ENCODE measurements around the gene SPAG16.

SPAG16 gene

DNA sequence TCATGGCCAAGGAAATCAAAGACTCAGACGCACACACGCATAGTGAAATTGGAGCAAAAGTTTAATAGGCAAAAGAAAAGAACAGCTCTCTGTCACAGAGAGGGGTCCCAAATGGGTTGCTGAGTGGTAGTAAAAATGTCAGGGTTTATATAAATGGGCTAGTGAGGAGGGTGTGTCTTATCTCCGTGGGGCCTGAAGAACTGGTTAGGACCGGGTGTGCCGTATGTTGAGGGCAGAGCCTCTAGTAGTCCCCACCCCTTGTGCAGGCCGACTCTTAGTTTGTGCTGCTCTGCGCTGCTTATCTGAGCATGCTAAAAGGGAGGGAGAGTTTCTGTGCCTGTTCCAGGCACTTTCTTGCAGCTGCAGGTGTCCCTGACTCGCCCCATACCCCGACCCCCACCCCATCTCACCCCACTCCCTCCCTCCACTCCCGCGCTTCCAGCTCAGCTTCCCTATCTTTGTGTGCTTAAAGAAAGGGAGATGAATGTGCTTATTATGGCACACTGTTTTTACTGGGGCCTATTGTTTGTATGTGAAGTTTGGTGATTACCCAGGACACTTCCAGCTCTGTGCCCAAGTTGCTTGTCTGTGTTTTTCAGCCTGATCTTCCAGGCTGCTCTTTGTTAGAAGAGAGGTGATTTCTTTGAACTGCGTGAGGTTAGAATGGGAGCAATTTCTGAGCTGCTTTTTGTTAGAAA is 167.4 kb downstream of the SPAG16 start:
- DNase-seq = no peak
- Mint-ChIP-seq H3K4me1 (ENCODE audit: low read depth in 2 of 2) (no peaks in the 10 kb centered on the region), H3K9me3 (peaks cover 0 to 10% of the 10 kb centered on the region in 2 donors), H3K27ac (no peak overlapping the region), H3K36me3 (ENCODE audit: insufficient read depth) (peaks cover 3% of the 10 kb centered on the region), H3K27me3 (no peaks in the 10 kb centered on the region), H3K4me3 (no peak overlapping the region)
- ATAC-seq (replicated peaks) = no peak

DNA sequence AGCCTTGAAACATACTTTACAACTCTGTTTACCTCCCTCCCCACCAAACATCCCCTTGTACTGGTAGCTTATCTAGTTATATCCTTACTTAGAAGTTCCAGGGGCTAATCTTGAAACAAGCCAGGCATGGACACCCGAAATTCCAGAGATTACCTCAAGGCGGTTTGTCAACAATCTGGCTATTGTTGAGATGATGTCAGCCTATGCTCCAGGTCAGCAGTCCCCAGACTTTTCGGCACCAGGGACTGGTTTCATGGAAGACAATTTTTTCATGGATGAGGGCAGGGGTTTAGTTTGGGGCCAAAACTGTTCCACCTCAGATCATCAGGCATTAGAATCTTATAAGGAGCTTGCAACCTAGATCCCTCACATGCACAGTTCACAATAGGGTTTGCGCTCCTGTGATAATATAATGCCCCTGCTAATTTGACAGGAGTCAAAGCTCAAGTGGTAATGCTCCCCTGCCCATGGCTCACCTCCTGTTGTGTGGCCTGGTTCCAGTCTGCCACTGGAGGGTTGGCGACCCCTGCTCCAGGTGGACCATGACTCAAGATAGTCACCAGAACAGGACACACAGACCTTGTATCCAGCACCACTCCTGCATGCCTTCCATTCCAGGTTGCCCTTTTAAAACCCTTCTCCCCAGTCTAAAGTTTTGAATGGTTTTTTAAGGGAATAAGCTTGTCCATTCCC is 171.2 kb downstream of the SPAG16 start:
- H3K4me1 Mint-ChIP-seq (ENCODE audit: low read depth in 2 of 2) = no peaks in the 10 kb centered on the region
- ATAC-seq (replicated peaks) = no peak

DNA sequence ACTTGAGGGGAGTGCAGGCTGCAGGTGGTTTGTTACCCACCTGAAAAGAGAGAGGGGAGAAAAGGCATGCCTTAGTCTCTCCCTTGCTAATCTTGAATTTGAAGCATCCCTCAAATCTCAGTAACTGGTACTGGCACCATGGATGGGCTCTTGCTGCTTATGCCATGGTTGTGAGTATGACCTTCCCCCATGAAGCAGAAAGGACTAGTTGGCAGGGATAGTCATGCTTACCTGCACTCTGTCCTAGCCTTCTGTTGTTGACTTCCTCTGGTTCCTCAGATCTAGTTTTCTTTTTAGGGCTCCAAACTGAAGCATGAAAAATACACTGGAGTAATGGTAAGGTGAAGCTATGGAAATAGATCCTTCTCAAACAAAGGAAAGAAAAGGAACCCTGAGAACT is 191.2 kb downstream of the SPAG16 start:
- Mint-ChIP-seq H3K27me3 (no peaks in the 10 kb centered on the region), H3K4me3 (no peak overlapping the region), H3K27ac (no peak overlapping the region), H3K4me1 (ENCODE audit: low read depth in 2 of 2) (no peaks in the 10 kb centered on the region), H3K9me3 (peaks cover 6 to 24% of the 10 kb centered on the region in 2 donors), H3K36me3 (ENCODE audit: insufficient read depth) (no peaks in the 10 kb centered on the region)
- ATAC-seq (replicated peaks) = no peak
- DNase-seq = no peak

More for the DNA sequence above, 171.2 kb downstream of the SPAG16 start:
- Mint-ChIP-seq H3K27me3 (no peaks in the 10 kb centered on the region), H3K27ac (no peak overlapping the region), H3K9me3 (no peaks in the 10 kb centered on the region), H3K4me3 (no peak overlapping the region), H3K36me3 (ENCODE audit: insufficient read depth) (no peaks in the 10 kb centered on the region)
- no peak for DNase-seq

DNA sequence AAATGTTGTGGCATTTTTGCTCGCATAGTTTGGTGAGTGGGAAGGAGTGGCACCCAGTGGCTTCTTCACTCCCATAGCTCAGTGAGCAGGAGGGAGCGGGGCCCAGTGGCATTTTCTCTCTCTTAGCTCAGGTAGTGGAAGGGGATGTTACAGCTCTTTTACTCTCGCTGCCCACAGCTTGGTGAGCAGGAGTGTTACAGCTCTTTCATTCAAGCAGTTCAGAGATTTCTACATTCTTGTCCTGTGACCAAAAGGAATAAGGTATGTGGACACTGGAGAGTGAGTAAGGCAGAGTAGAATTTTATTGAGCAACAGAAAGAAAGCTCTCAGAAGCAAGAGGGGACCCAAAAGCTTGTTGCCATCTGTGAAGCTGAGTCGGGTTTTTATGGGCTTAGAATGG is 192.4 kb downstream of the SPAG16 start:
- ATAC-seq (replicated peaks) (no peak), DNase-seq (no peak)
- Mint-ChIP-seq H3K4me1 (ENCODE audit: low read depth in 2 of 2) (no peaks in the 10 kb centered on the region), H3K36me3 (ENCODE audit: insufficient read depth) (no peaks in the 10 kb centered on the region), H3K27ac (no peak overlapping the region), H3K9me3 (peaks cover 0 to 22% of the 10 kb centered on the region in 2 donors), H3K27me3 (no peaks in the 10 kb centered on the region), H3K4me3 (no peak overlapping the region)

DNA sequence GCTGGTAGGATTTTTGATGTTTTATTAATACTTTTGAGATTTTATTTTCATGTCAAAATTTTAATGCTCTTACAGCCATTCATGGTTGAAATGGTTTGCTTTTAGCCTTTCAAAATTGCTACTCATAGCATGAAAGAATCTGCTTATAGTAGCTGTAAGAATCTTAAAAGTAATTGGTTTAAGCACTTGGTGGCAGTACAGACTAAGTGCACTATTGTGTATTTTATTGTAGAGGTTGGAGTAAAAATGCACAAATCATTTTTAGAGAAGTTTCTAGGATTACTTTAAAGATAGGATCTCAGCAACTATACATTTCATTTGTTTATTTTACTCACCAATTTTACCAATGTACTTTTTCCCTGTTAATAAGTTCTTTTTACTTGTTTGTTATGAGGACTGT is 205.8 kb downstream of the SPAG16 start:
- DNase-seq = no peak
- H3K36me3 Mint-ChIP-seq (ENCODE audit: insufficient read depth) = no peaks in the 10 kb centered on the region
- no peak for ATAC-seq (replicated peaks)
- H3K9me3 Mint-ChIP-seq = no peaks in the 10 kb centered on the region
- H3K27ac Mint-ChIP-seq = no peak overlapping the region
- H3K4me1 Mint-ChIP-seq (ENCODE audit: low read depth in 2 of 2) = no peaks in the 10 kb centered on the region
- no peak overlapping the region for H3K4me3 Mint-ChIP-seq
- H3K27me3 Mint-ChIP-seq = no peaks in the 10 kb centered on the region

DNA sequence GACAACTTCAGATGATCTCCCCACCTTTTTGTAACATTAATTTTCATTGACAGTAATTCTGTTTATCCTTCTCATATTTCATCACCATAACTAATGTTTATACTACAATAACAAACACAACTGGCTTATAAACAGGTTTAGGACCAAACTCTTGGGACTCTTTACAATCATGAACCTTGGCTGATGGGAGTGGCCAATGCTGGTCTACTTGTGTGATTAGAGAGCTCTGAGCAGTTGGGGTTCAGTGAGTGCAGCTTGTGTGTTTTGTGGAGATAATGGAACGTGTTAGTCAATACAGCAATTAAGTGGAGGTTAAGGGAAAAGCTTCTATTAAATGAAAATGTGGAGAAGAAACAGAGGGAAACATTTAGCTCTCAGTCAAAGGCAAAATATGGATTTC is 207.1 kb downstream of the SPAG16 start:
- Mint-ChIP-seq H3K9me3 (no peaks in the 10 kb centered on the region), H3K4me1 (ENCODE audit: low read depth in 2 of 2) (no peaks in the 10 kb centered on the region), H3K27me3 (no peaks in the 10 kb centered on the region), H3K36me3 (ENCODE audit: insufficient read depth) (no peaks in the 10 kb centered on the region), H3K4me3 (no peak overlapping the region), H3K27ac (no peak overlapping the region)
- ATAC-seq (replicated peaks) = no peak
- no peak for DNase-seq

DNA sequence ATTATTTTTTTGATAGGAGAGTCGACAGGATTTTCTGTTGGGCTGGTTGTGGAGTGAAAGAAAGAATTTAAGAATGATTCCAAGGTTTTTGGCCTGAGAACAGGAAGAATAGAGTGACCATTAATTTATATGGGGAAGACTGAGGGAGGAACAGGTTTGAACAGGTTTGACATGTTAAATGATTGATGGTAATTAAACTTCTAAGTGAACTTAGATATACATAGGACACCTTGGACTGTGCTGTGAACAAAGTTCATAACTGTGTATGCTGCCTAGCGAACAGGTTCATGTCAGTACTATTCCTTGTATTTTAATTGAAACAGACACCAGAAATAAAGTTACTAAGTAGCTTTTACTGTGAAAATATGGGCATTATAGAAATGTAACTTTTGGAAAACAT is 212.0 kb downstream of the SPAG16 start:
- Mint-ChIP-seq H3K4me3 (no peak overlapping the region), H3K9me3 (no peaks in the 10 kb centered on the region), H3K4me1 (ENCODE audit: low read depth in 2 of 2) (no peaks in the 10 kb centered on the region), H3K27ac (no peak overlapping the region), H3K27me3 (no peaks in the 10 kb centered on the region), H3K36me3 (ENCODE audit: insufficient read depth) (no peaks in the 10 kb centered on the region)
- ATAC-seq (replicated peaks) = no peak
- no peak for DNase-seq

DNA sequence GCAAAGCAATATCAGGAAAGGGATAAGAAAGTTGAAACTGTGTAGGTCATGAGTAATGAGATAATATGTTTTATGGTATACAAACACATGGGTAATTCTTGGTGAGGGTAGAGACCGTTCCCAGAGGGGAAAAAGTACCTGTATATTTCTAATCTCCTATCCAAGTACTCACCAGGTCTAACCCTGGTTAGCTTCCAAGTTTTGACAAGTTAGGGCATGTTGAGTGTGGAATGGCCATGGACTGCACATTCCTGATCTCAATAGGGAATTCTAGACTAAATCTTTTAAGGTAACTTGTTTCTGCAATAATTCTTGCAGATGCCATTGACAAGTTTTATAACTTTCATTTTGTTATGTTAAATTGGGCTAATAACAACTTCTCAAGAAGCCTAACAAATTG is 216.6 kb downstream of the SPAG16 start:
- ATAC-seq (replicated peaks) (no peak), DNase-seq (no peak)
- Mint-ChIP-seq H3K36me3 (ENCODE audit: insufficient read depth) (no peaks in the 10 kb centered on the region), H3K9me3 (peaks cover 0 to 2% of the 10 kb centered on the region in 2 donors), H3K27ac (no peak overlapping the region), H3K4me1 (ENCODE audit: low read depth in 2 of 2) (no peaks in the 10 kb centered on the region), H3K4me3 (no peak overlapping the region), H3K27me3 (no peaks in the 10 kb centered on the region)

DNA sequence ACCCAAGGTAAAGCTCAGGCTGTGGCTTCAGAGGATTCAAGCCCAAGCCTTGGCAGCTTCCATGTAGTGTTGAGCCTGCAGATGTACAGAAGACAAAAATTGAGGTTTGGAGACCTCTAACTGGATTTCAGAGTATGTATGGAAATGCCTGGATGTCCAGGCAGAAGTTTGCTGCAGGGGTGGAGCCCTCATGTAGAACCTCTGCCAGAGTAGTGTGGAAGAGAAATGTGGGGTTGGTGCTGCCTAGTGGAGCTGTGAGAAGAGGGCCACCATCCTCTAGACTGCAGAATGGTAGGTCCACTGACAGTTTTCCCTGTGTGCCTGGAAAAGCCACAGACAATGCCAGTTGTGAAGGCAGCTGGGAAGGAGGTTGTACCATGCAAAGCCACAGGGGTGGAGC is 239.9 kb downstream of the SPAG16 start:
- no peaks in the 10 kb centered on the region for H3K4me1 Mint-ChIP-seq (ENCODE audit: low read depth in 2 of 2)

DNA sequence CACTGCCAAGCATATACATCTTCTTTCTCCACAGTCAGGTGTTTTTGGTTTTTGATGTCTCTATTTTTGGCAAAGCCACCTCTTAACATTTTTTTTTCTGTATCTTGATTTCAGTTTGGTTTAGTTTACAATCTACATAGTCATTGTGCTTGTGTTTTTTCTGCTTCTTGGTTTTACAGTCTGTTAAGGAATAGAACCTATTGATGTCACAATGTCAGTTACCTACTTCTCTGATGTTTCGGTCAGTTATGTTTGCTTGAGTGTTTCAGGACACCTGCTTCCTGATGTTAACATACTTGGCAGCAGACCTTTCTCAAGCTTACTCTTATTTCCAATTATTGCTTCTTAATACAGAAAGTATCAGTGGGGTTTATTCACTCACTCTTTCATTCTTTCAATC is 253.3 kb downstream of the SPAG16 start:
- ATAC-seq (replicated peaks) (no peak), DNase-seq (no peak)
- no peaks in the 10 kb centered on the region for H3K36me3 Mint-ChIP-seq (ENCODE audit: insufficient read depth)
- no peaks in the 10 kb centered on the region for H3K27me3 Mint-ChIP-seq
- no peak overlapping the region for H3K27ac Mint-ChIP-seq
- H3K4me1 Mint-ChIP-seq (ENCODE audit: low read depth in 2 of 2) = no peaks in the 10 kb centered on the region
- H3K9me3 Mint-ChIP-seq = peaks cover 0 to 2% of the 10 kb centered on the region in 2 donors
- H3K4me3 Mint-ChIP-seq = no peak overlapping the region

More for the DNA sequence above, 239.9 kb downstream of the SPAG16 start:
- no peak overlapping the region for H3K4me3 Mint-ChIP-seq
- ATAC-seq (replicated peaks) = no peak
- peaks cover 2% of the 10 kb centered on the region for H3K36me3 Mint-ChIP-seq (ENCODE audit: insufficient read depth)
- no peak for DNase-seq
- no peaks in the 10 kb centered on the region for H3K27me3 Mint-ChIP-seq
- peaks cover 8 to 33% of the 10 kb centered on the region in 2 donors for H3K9me3 Mint-ChIP-seq
- no peak overlapping the region for H3K27ac Mint-ChIP-seq

DNA sequence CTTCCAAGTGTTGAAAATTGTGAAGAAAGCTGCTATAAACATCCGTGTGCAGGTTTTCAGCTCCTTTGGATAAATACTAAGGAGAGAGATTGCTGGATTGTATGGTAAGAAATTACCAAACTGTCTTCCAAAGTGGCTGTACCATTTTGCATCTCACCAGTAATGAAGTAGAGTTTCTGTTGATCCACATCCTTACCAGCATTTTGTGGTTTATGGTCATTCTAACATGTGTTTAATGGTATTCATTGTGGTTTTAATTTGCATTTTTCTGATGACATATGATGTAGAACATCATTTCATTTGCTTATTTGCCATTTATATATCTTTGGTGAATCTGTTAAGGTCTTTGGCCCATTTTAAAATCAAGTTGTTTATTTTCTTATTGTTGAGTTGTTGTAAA is 260.7 kb downstream of the SPAG16 start:
- Mint-ChIP-seq H3K36me3 (ENCODE audit: insufficient read depth) (no peaks in the 10 kb centered on the region), H3K4me1 (ENCODE audit: low read depth in 2 of 2) (no peaks in the 10 kb centered on the region), H3K4me3 (no peak overlapping the region), H3K27me3 (no peaks in the 10 kb centered on the region), H3K9me3 (peaks cover 5 to 7% of the 10 kb centered on the region in 2 donors), H3K27ac (no peak overlapping the region)
- no peak for DNase-seq
- ATAC-seq (replicated peaks) = no peak

DNA sequence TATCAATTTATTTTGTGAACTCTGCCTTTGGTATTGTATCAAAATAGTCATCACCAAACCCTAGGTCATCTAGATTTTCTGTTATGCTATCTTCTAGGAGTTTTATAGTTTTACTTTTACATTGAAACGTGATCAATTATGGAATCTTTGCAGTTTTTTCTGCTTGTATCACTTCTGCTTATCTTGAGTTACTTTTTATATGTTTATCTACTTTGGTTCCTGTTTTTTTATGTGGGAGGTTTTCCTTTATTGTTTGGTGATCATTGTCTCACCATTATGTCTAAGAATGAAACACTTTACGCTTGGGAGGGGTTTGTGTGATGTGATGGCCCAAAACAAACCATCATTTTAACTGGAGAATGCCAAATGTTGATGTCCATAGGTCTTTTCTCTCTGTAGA is 261.2 kb downstream of the SPAG16 start:
- Mint-ChIP-seq H3K9me3 (peaks cover 5 to 7% of the 10 kb centered on the region in 2 donors), H3K27me3 (no peaks in the 10 kb centered on the region), H3K4me1 (ENCODE audit: low read depth in 2 of 2) (no peaks in the 10 kb centered on the region), H3K27ac (no peak overlapping the region), H3K36me3 (ENCODE audit: insufficient read depth) (no peaks in the 10 kb centered on the region), H3K4me3 (no peak overlapping the region)
- ATAC-seq (replicated peaks) (no peak), DNase-seq (no peak)

DNA sequence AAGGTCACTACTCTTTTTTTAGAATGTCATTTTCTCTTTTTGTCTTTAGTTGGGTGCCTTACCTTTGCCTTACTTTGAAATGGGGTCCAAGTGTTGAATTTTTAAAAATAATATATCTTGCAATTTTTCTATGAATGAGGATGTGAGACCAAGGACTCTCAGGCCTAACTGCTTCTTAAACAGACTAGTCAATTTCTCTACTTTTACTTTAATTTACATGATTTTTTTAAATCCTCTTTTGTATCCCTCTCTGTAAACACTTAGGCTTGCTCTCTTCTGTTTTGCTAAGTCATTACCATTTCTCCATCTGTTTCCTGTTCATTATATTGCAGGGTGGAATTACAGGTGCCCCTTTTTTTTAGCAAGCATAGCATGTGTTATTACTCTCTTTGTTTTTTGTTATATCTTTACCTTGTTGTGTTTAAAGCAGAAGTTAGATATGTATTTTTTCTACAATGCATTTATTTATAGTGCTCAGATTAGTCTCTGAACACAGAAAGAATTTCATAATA is 261.8 kb downstream of the SPAG16 start:
- no peaks in the 10 kb centered on the region for H3K36me3 Mint-ChIP-seq (ENCODE audit: insufficient read depth)
- H3K9me3 Mint-ChIP-seq = peaks cover 3 to 7% of the 10 kb centered on the region in 2 donors
- H3K4me3 Mint-ChIP-seq = no peak overlapping the region
- H3K4me1 Mint-ChIP-seq (ENCODE audit: low read depth in 2 of 2) = no peaks in the 10 kb centered on the region
- no peak overlapping the region for H3K27ac Mint-ChIP-seq
- ATAC-seq (replicated peaks) (no peak), DNase-seq (no peak)
- no peaks in the 10 kb centered on the region for H3K27me3 Mint-ChIP-seq

DNA sequence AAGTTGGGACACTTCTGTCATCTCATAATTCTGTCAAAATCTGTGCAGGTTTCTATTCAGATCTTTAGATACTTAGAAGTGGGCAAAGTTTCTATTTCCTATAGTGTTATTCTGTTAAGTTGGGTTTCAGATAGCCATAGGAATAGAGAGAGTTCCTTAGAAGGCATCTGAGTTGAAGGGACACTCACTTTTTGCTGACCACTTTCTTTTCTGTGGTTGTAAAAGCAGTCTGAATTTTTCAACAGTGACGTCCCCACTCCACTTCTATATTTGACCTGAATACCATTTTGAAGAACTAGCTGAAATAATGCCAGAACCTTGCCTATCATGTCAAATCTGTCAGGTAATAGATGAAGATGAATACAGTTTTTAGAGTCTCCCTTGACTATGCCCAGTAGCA is 267.3 kb downstream of the SPAG16 start:
- no peak overlapping the region for H3K27ac Mint-ChIP-seq
- H3K4me1 Mint-ChIP-seq (ENCODE audit: low read depth in 2 of 2) = no peaks in the 10 kb centered on the region
- H3K36me3 Mint-ChIP-seq (ENCODE audit: insufficient read depth) = no peaks in the 10 kb centered on the region
- no peak overlapping the region for H3K4me3 Mint-ChIP-seq
- H3K27me3 Mint-ChIP-seq = no peaks in the 10 kb centered on the region
- ATAC-seq (replicated peaks) (no peak), DNase-seq (no peak)
- peaks cover 4 to 21% of the 10 kb centered on the region in 2 donors for H3K9me3 Mint-ChIP-seq
